ENCODE data around the gene IL1RL2. TPM values are rescaled to one million over a fixed set of nuclear protein-coding genes. Genes with fewer than 3 reads are reported as not detected.

Gene IL1RL2
- total and polyA plus RNA-seq, 4 donors = 0.98 to 2.0 (median 1.3) TPM

DNA sequence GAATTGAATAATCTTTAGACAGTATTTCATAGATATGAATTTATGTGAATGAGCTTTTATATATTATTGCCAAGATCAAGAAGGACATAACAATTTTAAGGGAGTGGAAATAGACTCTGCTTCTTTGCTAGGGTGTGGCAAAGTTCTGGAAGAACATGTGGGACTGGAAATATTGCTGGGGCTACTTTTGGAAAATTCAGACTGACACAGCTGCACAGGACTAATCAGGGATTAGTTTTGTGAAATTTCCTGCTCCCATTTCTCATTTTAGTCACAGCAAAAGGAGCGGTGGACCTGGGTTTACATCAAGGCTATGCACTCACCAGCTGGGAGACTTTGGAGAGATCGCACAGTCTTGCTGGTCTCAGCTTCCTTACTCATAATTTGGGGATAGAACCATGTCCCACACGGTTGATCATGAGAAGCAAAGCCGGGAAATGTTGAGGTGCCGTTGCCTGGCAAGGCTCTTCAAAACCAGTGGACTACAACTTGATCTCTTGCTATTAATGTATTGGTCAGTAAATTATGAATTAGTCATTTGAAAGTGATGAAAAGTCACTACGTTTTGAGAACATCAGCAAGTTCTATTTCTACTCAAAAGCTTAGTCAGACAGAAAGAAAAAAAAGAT is 42.4 kb downstream of the IL1RL2 start:
- Histone ChIP-seq H3K4me3 (ENCODE audit: low read depth in 1 of 3, low read length in 3 of 3) (no peak overlapping the region), H3K36me3 (ENCODE audit: control insufficient read depth in 4 of 4, insufficient read depth in 3 of 4, low read depth in 1 of 4, low read length in 3 of 4) (no peaks in the 10 kb centered on the region), H3K4me1 (ENCODE audit: control insufficient read depth in 4 of 4, insufficient read depth in 4 of 4, low read length in 3 of 4) (peaks cover 0 to 3% (median 0%) of the 10 kb centered on the region in 4 donors), H3K9ac (ENCODE audit: low read depth in 1 of 2, low read length in 2 of 2) (no peak overlapping the region), H3K27me3 (ENCODE audit: control insufficient read depth in 4 of 4, insufficient read depth in 4 of 4, low read length in 3 of 4) (no peaks in the 10 kb centered on the region), H3K9me3 (ENCODE audit: control insufficient read depth in 4 of 4, low read length in 3 of 4) (no peaks in the 10 kb centered on the region), H3K27ac (ENCODE audit: low read depth in 1 of 2, low read length in 2 of 2) (no peak overlapping the region)
- WGBS = 90% methylated on average over 6 of the region's 6 CpGs
- DNase-seq (ENCODE audit: low spot score) = no peak
- TF ChIP-seq RXRA (IDR thresholded peaks at IDR 0.05) (no peak), ZBTB33 (IDR thresholded peaks at IDR 0.05) (no peak), FOXA2 (IDR thresholded peaks at IDR 0.05) (no peak), JUND (IDR thresholded peaks at IDR 0.05) (no peak), CTCF (IDR thresholded peaks at IDR 0.05; ENCODE audit: low read depth, low read length, missing input control) (no peak), HNF4A (conservative IDR thresholded peaks at IDR 0.05) (no peak), EGR1 (IDR thresholded peaks at IDR 0.05; ENCODE audit: low read depth in 2 of 2) (no peak)
- TF ChIP-seq, protein P1, sequence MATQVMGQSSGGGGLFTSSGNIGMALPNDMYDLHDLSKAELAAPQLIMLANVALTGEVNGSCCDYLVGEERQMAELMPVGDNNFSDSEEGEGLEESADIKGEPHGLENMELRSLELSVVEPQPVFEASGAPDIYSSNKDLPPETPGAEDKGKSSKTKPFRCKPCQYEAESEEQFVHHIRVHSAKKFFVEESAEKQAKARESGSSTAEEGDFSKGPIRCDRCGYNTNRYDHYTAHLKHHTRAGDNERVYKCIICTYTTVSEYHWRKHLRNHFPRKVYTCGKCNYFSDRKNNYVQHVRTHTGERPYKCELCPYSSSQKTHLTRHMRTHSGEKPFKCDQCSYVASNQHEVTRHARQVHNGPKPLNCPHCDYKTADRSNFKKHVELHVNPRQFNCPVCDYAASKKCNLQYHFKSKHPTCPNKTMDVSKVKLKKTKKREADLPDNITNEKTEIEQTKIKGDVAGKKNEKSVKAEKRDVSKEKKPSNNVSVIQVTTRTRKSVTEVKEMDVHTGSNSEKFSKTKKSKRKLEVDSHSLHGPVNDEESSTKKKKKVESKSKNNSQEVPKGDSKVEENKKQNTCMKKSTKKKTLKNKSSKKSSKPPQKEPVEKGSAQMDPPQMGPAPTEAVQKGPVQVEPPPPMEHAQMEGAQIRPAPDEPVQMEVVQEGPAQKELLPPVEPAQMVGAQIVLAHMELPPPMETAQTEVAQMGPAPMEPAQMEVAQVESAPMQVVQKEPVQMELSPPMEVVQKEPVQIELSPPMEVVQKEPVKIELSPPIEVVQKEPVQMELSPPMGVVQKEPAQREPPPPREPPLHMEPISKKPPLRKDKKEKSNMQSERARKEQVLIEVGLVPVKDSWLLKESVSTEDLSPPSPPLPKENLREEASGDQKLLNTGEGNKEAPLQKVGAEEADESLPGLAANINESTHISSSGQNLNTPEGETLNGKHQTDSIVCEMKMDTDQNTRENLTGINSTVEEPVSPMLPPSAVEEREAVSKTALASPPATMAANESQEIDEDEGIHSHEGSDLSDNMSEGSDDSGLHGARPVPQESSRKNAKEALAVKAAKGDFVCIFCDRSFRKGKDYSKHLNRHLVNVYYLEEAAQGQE (IDR thresholded peaks at IDR 0.05) = no peak
- TF ChIP-seq, protein P2, sequence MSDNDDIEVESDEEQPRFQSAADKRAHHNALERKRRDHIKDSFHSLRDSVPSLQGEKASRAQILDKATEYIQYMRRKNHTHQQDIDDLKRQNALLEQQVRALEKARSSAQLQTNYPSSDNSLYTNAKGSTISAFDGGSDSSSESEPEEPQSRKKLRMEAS (IDR thresholded peaks at IDR 0.05) = no peak

GRCh38 chr2:102230410-102230909 is 43.6 kb downstream of the IL1RL2 start:
- Histone ChIP-seq H3K4me1 (ENCODE audit: control insufficient read depth in 4 of 4, insufficient read depth in 4 of 4, low read length in 3 of 4) (peaks cover 0 to 3% (median 0%) of the 10 kb centered on the region in 4 donors), H3K27ac (ENCODE audit: low read depth in 1 of 2, low read length in 2 of 2) (no peak overlapping the region), H3K9me3 (ENCODE audit: control insufficient read depth in 4 of 4, low read length in 3 of 4) (no peaks in the 10 kb centered on the region), H3K4me3 (ENCODE audit: low read depth in 1 of 3, low read length in 3 of 3) (no peak overlapping the region), H3K27me3 (ENCODE audit: control insufficient read depth in 4 of 4, insufficient read depth in 4 of 4, low read length in 3 of 4) (no peaks in the 10 kb centered on the region), H3K9ac (ENCODE audit: low read depth in 1 of 2, low read length in 2 of 2) (no peak overlapping the region), H3K36me3 (ENCODE audit: control insufficient read depth in 4 of 4, insufficient read depth in 3 of 4, low read depth in 1 of 4, low read length in 3 of 4) (no peaks in the 10 kb centered on the region)
- no peak for DNase-seq (ENCODE audit: low spot score)
- TF ChIP-seq HNF4G (IDR thresholded peaks at IDR 0.05) (no peak), ZBTB33 (IDR thresholded peaks at IDR 0.05) (no peak), NR2F2 (IDR thresholded peaks at IDR 0.05) (no peak), YY1 (IDR thresholded peaks at IDR 0.05) (no peak), EGR1 (IDR thresholded peaks at IDR 0.05; ENCODE audit: low read depth in 2 of 2) (no peak), FOXA2 (IDR thresholded peaks at IDR 0.05) (no peak), RXRA (IDR thresholded peaks at IDR 0.05) (no peak), TAF1 (conservative IDR thresholded peaks at IDR 0.05) (no peak)
- TF ChIP-seq, protein P2 (IDR thresholded peaks at IDR 0.05) = no peak
- WGBS = 93% methylated on average over 9 of the region's 9 CpGs
